Spleen (tissue), 7 donors: ENCODE results near the gene FOXK1.

Experiments used
- CTCF ChIP-seq, 11 experiments: fragments of 200-600 bp in 7 of 11; fragments of 450-650 bp in 4 of 11; sonication (generic) in 4 of 11; IDR thresholded peaks in 8 of 11; conservative IDR thresholded peaks in 3 of 11; 1 replicate in 7 of 11; 2 replicates in 4 of 11; pipeline versions ENCODE4 v1.4.0 to v1.8.0; 2016 to 2021; ENCODE audit warnings: antibody characterized with exemption in 11 of 11, inconsistent platforms in 4 of 11, mild to moderate bottlenecking in 1 of 11
- POLR2A ChIP-seq, 3 donors: fragments of 450-650 bp; IDR thresholded peaks; one replicate each; pipeline ENCODE4 v1.5.1; 2017; ENCODE audit warnings: antibody characterized with exemption in 3 of 3, mild to moderate bottlenecking in 1 of 3
- donor health status: DM: no; HTN: no; CAD: no; lungs with moderate emphysema.
- donor health status: DM: no; HTN: no; CAD: no.
- donor health status: DM: no; HTN: no; CAD: no.

- no peak for TF ChIP-seq POLR2A (IDR thresholded peaks at IDR 0.05)
- no peak for TF ChIP-seq CTCF (IDR thresholded peaks at IDR 0.05 in 8 of 11, conservative IDR thresholded peaks at IDR 0.05 in 3 of 11)
Observed at GRCh38 chr7:4800926-4801838, 119.1 kb downstream of the FOXK1 start.
